HepG2 (cell line): ENCODE results near the gene PIP4K2C. TPM values are rescaled to one million over a fixed set of nuclear protein-coding genes. Genes with fewer than 3 reads are reported as not detected.

Experiments used
- ATAC-seq: fragments of 200-7000 bp; cut with Tn5 transposase; 3 replicates; pipeline ENCODE4 v1.9.1; 2020; ENCODE audit warnings: mild to moderate bottlenecking, moderate library complexity
- BruUV-seq: library from RNA; stranded (reverse); fragments of 400-500 nt; replicated peaks from 2 replicates; lab custom pipeline; 2021; lab: Mats Ljungman, UMichigan
- CTCF ChIA-PET: fragments of 300-600 bp; formaldehyde crosslinking; extraction: SDS; loops from one replicate; lab custom pipeline; 2021; ENCODE audit warnings: low total read pairs, inconsistent platforms, low intra/inter-chr PET ratio; lab: Yijun Ruan, JAX
- POLR2A ChIA-PET: fragments of 350-600 bp; sonication (Branson Sonifier 250); formaldehyde crosslinking; loops from one replicate; lab custom pipeline; 2020; ENCODE audit warnings: antibody characterized with exemption, inconsistent platforms; lab: Yijun Ruan, JAX
- DNase-seq: peaks from one replicate; pipeline ENCODE4 v3.0.0-alpha.2; 2015; ENCODE audit warnings: low spot score
- FAIRE-seq: peaks from 3 replicates; lab custom pipeline; 2011; peaks lifted over from hg19 to GRCh38; lab: Jason Lieb, UNC
- H2AFZ ChIP-seq: one replicate; pipeline ENCODE4 v1.6.1; 2011; ENCODE audit warnings: low read length, inconsistent platforms
- H3K27ac ChIP-seq: fragments of 300-600 bp; 3 replicates; pipeline ENCODE4 v1.8.0; 2011; ENCODE audit warnings: mixed run types, mild to moderate bottlenecking, mixed read lengths, low read length, inconsistent platforms; ENCODE audit not compliant: insufficient read depth; ENCODE audit errors: extremely low read length
- H3K27me3 ChIP-seq, 2 experiments: fragments of 200-600 bp in 1 of 2; 2 replicates in 1 of 2; 3 replicates in 1 of 2; pipeline versions ENCODE4 v1.6.0 to v1.8.0; 2011; ENCODE audit warnings: low read length in 2 of 2, mild to moderate bottlenecking in 2 of 2, moderate library complexity in 2 of 2, inconsistent platforms in 1 of 2; ENCODE audit not compliant: insufficient read depth in 2 of 2, control insufficient read depth in 1 of 2
- H3K36me3 ChIP-seq, 2 experiments: fragments of 200-600 bp in 1 of 2; replicated peaks in 1 of 2; 2 replicates in 1 of 2; 3 replicates in 1 of 2; pipeline versions ENCODE4 v1.5.1 to v1.8.0; 2011; ENCODE audit warnings: low read length in 2 of 2, inconsistent platforms in 1 of 2; ENCODE audit not compliant: insufficient read depth in 2 of 2, control insufficient read depth in 1 of 2
- H3K4me1 ChIP-seq: 2 replicates; pipeline ENCODE4 v1.5.1; 2012; ENCODE audit warnings: low read length, inconsistent platforms; ENCODE audit not compliant: insufficient read depth
- H3K4me2 ChIP-seq: 2 replicates; pipeline ENCODE4 v1.6.0; 2011; ENCODE audit warnings: low read depth, low read length, inconsistent platforms
- H3K4me3 ChIP-seq, 3 experiments: fragments of 200-600 bp in 1 of 3; sonication (generic), shearing (Covaris generic) in 1 of 3; replicated peaks in 1 of 3; 2 replicates each; pipeline ENCODE4 v1.5.1; 2011 to 2016; ENCODE audit warnings: low read length in 3 of 3, inconsistent platforms in 2 of 3, low read depth in 2 of 3, mild to moderate bottlenecking in 2 of 3, control low read depth in 1 of 3, mixed read lengths in 1 of 3; ENCODE audit not compliant: insufficient read depth in 1 of 3
- H3K79me2 ChIP-seq: one replicate; pipeline ENCODE4 v1.6.1; 2011; ENCODE audit warnings: low read length, inconsistent platforms; ENCODE audit not compliant: insufficient read depth
- H3K9ac ChIP-seq: 2 replicates; pipeline ENCODE4 v1.6.0; 2011; ENCODE audit warnings: mild to moderate bottlenecking, low read depth, low read length, inconsistent platforms; ENCODE audit not compliant: insufficient read depth
- H3K9me3 ChIP-seq: 2 replicates; pipeline ENCODE4 v1.5.1; 2012; ENCODE audit warnings: mild to moderate bottlenecking, low read length
- H4K20me1 ChIP-seq: 2 replicates; pipeline ENCODE4 v1.6.0; 2011; ENCODE audit warnings: inconsistent platforms, mild to moderate bottlenecking, low read length, moderate library complexity; ENCODE audit not compliant: insufficient read depth
- FOXJ3 ChIP-seq: sonication (generic); formaldehyde crosslinking; IDR thresholded peaks from 2 replicates; pipeline ENCODE4 v1.4.0; 2020; ENCODE audit warnings: missing genetic modification reagents, mild to moderate bottlenecking, borderline replicate concordance
- FOXK1 ChIP-seq: sonication (generic); formaldehyde crosslinking; IDR thresholded peaks from 2 replicates; pipeline ENCODE4 v1.4.0; 2020; ENCODE audit warnings: low read depth, missing genetic modification reagents, borderline replicate concordance
- KLF9 ChIP-seq: IDR thresholded peaks from 2 replicates; pipeline ENCODE4 v1.6.1; 2016; ENCODE audit warnings: low read depth
- MXD3 ChIP-seq: IDR thresholded peaks from 2 replicates; pipeline ENCODE4 v1.6.1; 2016; ENCODE audit warnings: mild to moderate bottlenecking, missing biosample characterization, missing genetic modification reagents
- POGZ ChIP-seq: sonication (generic); formaldehyde crosslinking; IDR thresholded peaks from 2 replicates; pipeline ENCODE4 v1.4.0; 2020; ENCODE audit warnings: mild to moderate bottlenecking, missing genetic modification reagents
- THAP11 ChIP-seq: IDR thresholded peaks from 2 replicates; pipeline ENCODE4 v1.6.1; 2016; ENCODE audit warnings: missing biosample characterization, missing genetic modification reagents
- ZBTB43 ChIP-seq: sonication (generic); formaldehyde crosslinking; conservative IDR thresholded peaks from 2 replicates; pipeline ENCODE4 v1.4.0; 2020; ENCODE audit warnings: missing genetic modification reagents
- ZBTB44 ChIP-seq: sonication (generic); formaldehyde crosslinking; IDR thresholded peaks from 2 replicates; pipeline ENCODE4 v1.4.0; 2020; ENCODE audit warnings: missing genetic modification reagents
- ZBTB7A ChIP-seq: sonication (generic); formaldehyde crosslinking; IDR thresholded peaks from 2 replicates; pipeline ENCODE4 v1.8.0; 2022; ENCODE audit warnings: mild to moderate bottlenecking, missing genetic modification reagents
- ZFP62 ChIP-seq: sonication (generic); formaldehyde crosslinking; IDR thresholded peaks from 2 replicates; pipeline ENCODE4 v1.4.0; 2020; ENCODE audit warnings: missing genetic modification reagents
- ZFP90 ChIP-seq: sonication (generic); formaldehyde crosslinking; IDR thresholded peaks from 2 replicates; pipeline ENCODE4 v1.8.0; 2022; ENCODE audit warnings: missing genetic modification reagents, mild to moderate bottlenecking, inconsistent platforms, borderline replicate concordance
- ZNF225 ChIP-seq: sonication (generic); formaldehyde crosslinking; IDR thresholded peaks from 2 replicates; pipeline ENCODE4 v1.4.0; 2020; ENCODE audit warnings: mild to moderate bottlenecking, missing genetic modification reagents
- ZNF275 ChIP-seq: sonication (generic); formaldehyde crosslinking; IDR thresholded peaks from 2 replicates; pipeline ENCODE4 v1.8.0; 2022; ENCODE audit warnings: missing genetic modification reagents, mild to moderate bottlenecking, inconsistent platforms, borderline replicate concordance
- ZNF382 ChIP-seq: sonication (generic); formaldehyde crosslinking; IDR thresholded peaks from 2 replicates; pipeline ENCODE4 v1.5.0; 2020; ENCODE audit warnings: missing genetic modification reagents, mild to moderate bottlenecking, borderline replicate concordance
- WGBS: methylation state at CpG from one replicate; pipeline ENCODE4 v1.1.6; 2017; ENCODE audit warnings: low lambda C conversion rate; 5-methylcytosine and 5-hydroxymethylcytosine counted together
- in situ Hi-C: cut with HindIII; loops from 2 replicates; pipeline ENCODE4 v1.10.0; 2017; ENCODE audit warnings: low pct_unique_long_range_greater_than_20kb; ENCODE audit not compliant: extremely low pct_ligation_motif_present
- intact Hi-C: fragments of 100-400 bp; cut with micrococcal nuclease; formaldehyde crosslinking; loops from one replicate; pipeline ENCODE4 v1.10.0; 2022; ENCODE audit not compliant: unreplicated experiment
- polyA plus RNA-seq, 8 experiments: library from polyadenylated mRNA; depleted of rRNA in 3 of 8; stranded (reverse) in 7 of 8; unstranded in 1 of 8; fragments of >200 nt; fragmentation: Illumina TruSeq in 4 of 8; extraction: Trizol in 4 of 8; gene quantifications; 2 replicates each; pipeline versions ENCODE4 v1.2.1 to v1.2.3, GENCODE V29; 2011 to 2016; ENCODE audit warnings: low read depth in 4 of 8, missing spikeins in 1 of 8, mixed read lengths in 1 of 8; ENCODE audit not compliant: insufficient read depth in 1 of 8
- total RNA-seq, 5 experiments: library from RNA; depleted of rRNA; stranded (reverse); fragments of >200 nt; fragmentation: Illumina TruSeq; extraction: Trizol; gene quantifications; 2 replicates each; pipeline ENCODE4 v1.2.3, GENCODE V29; 2016; ENCODE audit warnings: low read depth in 1 of 5

Gene PIP4K2C
- total and polyA plus RNA-seq, 2 of the 13 experiments (the other 11 are each of a cell fraction or from before 2014, with no cell fraction given) = 23.3 to 26.4 TPM

GRCh38 chr12:57586832-57587429, 4.1 kb upstream of the PIP4K2C start:
- ChIA-PET POLR2A (no interaction called here), CTCF (no interaction called here)
- Histone ChIP-seq H4K20me1 (no peaks in the 10 kb centered on the region), H3K9me3 (no peaks in the 10 kb centered on the region), H3K27ac (no peak overlapping the region), H3K79me2 (peaks cover 5% of the 10 kb centered on the region), H3K4me3 (no peak overlapping the region), H3K36me3 (peaks cover 3 to 15% of the 10 kb centered on the region in 2 experiments; a peak in 4 of 5 replicates), H2AFZ (no peak overlapping the region), H3K4me1 (peaks cover 16% of the 10 kb centered on the region), H3K4me2 (no peak overlapping the region), H3K9ac (no peak overlapping the region), H3K27me3 (no peaks in the 10 kb centered on the region; a peak in 1 of 5 replicates)
- ATAC-seq (no peak), FAIRE-seq (no peak)
- intact Hi-C loops (no loop called here), in situ Hi-C loops (no loop called here)
- TF ChIP-seq THAP11 (no peak), FOXK1 (no peak), POGZ (CRISPR knock-in tag) (no peak), FOXJ3 (CRISPR knock-in tag) (no peak), ZNF275 (CRISPR knock-in tag) (no peak), ZNF225 (CRISPR knock-in tag) (no peak), ZNF382 (CRISPR knock-in tag) (no peak), MXD3 (CRISPR knock-in tag) (no peak), ZFP90 (no peak), ZBTB7A (CRISPR knock-in tag) (no peak), ZBTB44 (CRISPR knock-in tag) (no peak), ZFP62 (CRISPR knock-in tag) (no peak), KLF9 (CRISPR knock-in tag) (no peak), ZBTB43 (CRISPR knock-in tag) (no peak)
- TF ChIP-seq, all 625 proteins: peak for 0
- no peak for DNase-seq
- 93% methylated on average over 3 of the region's 3 CpGs for WGBS
- no TSS peak for BruUV-seq
